Pons (tissue), 1 donor: ENCODE data around the gene DYSF.

Source experiments
- DNase-seq: peaks from one replicate; pipeline ENCODE4 v3.0.0-alpha.2; 2016; ENCODE audit warnings: low spot score

Gene DYSF

GRCh38 chr2:71602581-71602980, 149.2 kb downstream of the DYSF start:
- no peak for DNase-seq

GRCh38 chr2:71603311-71603811, 150.0 kb downstream of the DYSF start:
- DNase-seq: no peak

- DNase-seq: no peak
Measured at GRCh38 chr2:71603851-71604725, 150.7 kb downstream of the DYSF start.

GRCh38 chr2:71604726-71605120, 151.4 kb downstream of the DYSF start:
- no peak for DNase-seq

- DNase-seq: no peak
Measured at GRCh38 chr2:71605173-71605641, 151.8 kb downstream of the DYSF start.

- no peak for DNase-seq
Measured at GRCh38 chr2:71605781-71606241, 152.4 kb downstream of the DYSF start.

- DNase-seq: no peak
Measured at GRCh38 chr2:71606244-71606643, 152.9 kb downstream of the DYSF start.

- DNase-seq: no peak
Measured at GRCh38 chr2:71607151-71607889, 154.0 kb downstream of the DYSF start.

GRCh38 chr2:71608034-71608433, 154.7 kb downstream of the DYSF start:
- DNase-seq: no peak

- no peak for DNase-seq
Measured at GRCh38 chr2:71608441-71608840, 155.1 kb downstream of the DYSF start.

- DNase-seq: no peak
Measured at GRCh38 chr2:71609029-71609428, 155.7 kb downstream of the DYSF start.

GRCh38 chr2:71609441-71609840, 156.1 kb downstream of the DYSF start:
- no peak for DNase-seq

GRCh38 chr2:71609958-71610357, 156.6 kb downstream of the DYSF start:
- peak; percentile 71 for DNase-seq

GRCh38 chr2:71610671-71611070, 157.3 kb downstream of the DYSF start:
- DNase-seq: no peak

GRCh38 chr2:71611247-71611646, 157.9 kb downstream of the DYSF start:
- no peak for DNase-seq

GRCh38 chr2:71611781-71612527, 158.6 kb downstream of the DYSF start:
- no peak for DNase-seq

- no peak for DNase-seq
Measured at GRCh38 chr2:71612581-71613402, 159.4 kb downstream of the DYSF start.

- no peak for DNase-seq
Measured at GRCh38 chr2:71613403-71613952, 160.1 kb downstream of the DYSF start.

- DNase-seq: no peak
Measured at GRCh38 chr2:71613953-71614925, 160.9 kb downstream of the DYSF start.
